ENCODE results near the gene UROS.

Gene UROS

DNA sequence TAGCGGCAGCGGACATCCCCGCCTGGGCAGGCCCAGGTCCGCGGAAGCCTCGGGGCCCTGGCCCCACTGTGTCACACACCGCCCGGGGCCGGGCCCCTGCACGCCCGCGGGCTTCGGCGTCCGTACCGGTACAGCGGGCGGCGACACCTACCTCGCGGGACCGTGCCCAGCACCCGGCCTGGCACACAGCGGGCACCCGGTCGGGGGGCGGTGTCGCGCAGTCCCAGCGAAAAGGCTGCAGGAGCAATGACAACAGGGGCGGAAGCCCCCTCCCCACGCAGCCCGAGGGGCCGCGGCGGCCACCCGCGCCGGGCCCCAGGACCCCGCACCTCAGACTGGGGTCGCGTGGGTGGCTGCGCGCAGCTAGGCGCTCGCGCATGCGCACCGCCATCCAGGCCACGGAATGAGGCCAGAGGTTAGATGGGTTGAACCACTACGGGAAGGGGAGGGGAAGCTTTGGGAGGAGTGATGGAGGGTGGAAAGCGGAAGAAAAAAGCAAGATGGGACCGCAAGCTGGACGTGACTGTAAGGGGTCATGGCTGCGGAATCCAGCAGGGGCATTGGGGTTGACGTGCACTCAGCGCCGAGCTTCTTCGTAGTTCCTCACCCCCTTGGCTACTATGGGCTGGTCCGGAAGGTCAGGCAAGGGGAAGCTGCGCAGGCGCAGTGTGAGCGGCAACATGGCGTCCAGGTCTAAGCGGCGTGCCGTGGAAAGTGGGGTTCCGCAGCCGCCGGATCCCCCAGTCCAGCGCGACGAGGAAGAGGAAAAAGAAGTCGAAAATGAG is at the start of gene UROS, which contains the start of gene BCCIP:
Gene UROS (minus strand): TSS at position 381 of the 785 bp plus-strand sequence. CDS start 6,759 bp downstream, outside the sequence.
Gene BCCIP (plus strand): TSS at position 669 of the 785 bp plus-strand sequence. CDS start 12 bp downstream, at position 681.
- peak; percentile 96 for DNase-seq (ENCODE audit: low spot score)

DNA sequence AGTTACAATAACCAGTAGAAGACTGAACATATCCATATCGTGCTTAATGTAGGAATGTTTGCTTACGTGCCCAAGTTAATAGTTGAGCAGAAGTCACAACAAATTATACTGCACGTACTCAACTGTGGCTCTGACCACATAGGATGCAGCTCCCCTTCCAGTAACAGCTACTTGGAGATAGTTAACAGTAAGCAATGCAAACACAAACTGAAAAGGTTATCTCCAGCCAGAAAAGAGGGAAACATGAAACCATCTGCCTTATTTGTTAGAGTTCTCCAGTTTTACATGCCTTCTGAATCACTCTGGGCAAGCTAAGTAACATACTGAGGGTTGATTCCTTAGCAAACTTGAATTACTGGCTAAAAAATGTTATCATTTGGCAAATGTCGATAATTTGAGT is 48.3 kb upstream of the UROS start:
- DNase-seq (ENCODE audit: low spot score): no peak

DNA sequence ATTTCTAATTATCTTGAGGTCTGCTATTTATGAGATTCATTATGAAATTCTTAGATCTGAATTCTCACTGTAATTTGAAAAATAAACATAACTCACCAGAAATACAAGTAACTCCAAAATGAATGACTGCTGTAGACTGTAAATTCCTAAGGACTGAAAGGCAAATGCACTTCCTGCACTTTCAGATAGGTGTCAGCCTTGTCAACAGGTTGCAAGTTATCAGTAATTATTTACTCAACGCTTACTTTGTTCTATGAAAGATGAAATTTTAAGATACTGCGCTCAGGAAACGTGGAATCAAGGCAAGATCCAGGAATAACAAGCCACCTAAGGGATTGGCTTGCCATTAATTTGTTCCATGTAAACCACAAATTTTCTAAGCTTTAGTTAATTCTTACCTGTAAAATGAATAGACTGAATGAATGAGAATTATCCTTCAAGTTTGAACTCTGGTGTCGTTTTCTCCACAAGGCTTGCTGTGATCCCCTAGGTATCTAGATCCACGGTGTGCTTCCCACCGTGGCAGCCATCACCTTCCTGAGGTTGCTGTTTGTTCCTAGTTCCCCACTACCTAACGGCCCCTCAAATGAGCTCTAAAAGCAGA is 45.4 kb upstream of the UROS start:
- peak; percentile 51 for DNase-seq (ENCODE audit: low spot score)

DNA sequence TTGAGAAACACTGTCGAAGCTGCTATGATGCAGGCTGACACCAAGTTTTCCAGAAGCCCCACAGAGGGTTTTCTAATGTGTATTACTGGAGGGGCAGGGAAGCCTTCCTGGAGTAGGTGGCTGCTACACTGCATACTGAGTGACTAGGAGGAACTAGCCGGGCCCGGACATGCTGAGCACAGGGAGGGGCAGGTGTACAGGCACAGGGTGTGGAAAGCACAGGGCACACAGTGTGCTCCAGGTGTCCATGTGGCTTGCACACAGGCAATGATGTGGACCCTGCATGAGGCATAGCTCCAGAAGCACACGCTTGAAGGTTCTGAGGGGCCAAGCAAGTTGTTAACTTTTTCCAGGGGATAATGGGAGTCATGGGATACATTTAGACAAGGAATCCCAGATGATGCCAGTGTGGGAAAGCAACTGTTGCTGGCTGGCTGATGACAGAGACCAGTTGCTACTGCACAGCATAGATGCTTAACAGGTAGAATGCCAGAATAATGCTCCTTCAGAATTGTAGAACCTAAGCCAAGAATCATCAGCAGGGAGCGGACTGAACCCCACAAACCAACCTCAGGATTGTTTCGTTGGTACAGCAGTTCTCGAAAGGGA is 43.5 kb upstream of the UROS start:
- no peak for DNase-seq (ENCODE audit: low spot score)

DNA sequence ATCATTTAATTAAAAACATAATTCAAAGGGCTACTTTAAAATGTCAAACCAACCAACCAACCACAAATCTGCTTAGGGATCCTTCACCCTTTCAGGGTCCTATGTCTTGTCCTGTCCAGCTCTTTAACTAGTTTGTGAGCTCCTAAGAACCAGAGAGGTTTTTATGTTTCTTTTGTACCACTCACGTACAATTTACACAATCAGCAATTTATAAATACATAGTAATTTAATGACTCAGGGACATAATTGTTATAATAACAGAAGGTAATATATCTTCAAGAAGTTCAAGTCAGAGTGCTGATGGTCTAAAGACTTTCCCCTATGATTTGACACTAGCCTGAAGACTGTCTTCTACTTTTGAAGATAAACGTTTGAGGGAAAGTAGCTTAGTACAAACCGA is 42.1 kb upstream of the UROS start:
- DNase-seq (ENCODE audit: low spot score): no peak

DNA sequence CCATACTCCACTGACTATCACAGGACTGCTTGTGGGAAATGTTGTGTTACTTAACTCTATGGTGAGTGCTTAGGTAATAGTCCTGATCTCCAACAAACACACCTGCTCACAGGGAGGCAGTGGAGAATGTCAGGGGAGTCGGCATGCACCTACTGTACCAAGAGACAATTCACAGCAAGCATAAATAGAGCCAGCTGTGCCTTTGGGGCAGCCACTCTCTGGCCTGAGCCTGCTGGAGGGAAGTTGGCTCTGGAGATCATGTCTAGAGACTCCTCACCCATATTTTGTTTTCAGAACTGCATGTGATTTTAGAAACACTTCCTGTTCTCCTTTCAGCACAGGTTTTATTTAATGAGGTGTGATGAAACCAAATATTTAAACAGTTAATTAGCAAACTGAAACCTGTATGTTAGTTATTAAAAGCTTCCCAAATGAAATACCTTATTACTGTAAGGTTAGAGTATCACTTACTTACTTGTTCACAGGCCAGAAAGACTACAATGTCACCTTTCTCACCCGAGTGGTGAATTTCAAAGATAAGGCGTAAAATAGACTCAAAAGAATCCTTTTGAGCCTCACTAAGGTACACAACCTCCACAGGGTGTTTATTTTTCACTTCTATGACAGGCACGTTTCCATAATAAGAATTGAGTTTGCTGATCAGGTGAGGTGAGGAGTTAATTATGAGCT is 36.2 kb upstream of the UROS start:
- no peak for DNase-seq (ENCODE audit: low spot score)

DNA sequence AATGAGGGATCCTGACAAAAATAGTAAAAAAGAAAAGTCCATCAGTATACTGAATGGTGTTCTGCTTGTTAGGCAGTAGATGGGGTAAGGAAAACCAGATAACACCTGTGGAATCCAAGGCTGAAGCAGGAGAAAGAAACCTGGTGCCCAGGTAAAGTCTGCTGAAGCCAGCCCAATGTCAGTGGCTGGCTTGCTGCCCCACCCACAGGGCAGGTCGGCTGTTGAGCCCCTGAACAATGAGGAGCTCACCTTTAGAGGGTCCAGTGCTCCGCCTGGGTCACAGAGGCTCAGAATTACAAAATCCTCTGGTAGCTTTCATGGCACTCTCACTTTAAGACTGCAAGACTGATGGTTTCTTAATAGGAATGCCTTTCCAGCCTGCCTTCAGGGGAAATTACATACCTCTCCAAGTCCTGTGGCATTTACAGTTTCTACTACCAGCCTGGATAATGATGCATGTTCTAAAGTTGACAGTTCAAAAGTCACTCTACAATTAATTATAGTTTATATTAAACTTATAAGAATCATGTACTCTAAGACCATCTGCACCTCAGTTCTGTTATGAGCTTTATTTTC is 34.2 kb upstream of the UROS start:
- no peak for DNase-seq (ENCODE audit: low spot score)

DNA sequence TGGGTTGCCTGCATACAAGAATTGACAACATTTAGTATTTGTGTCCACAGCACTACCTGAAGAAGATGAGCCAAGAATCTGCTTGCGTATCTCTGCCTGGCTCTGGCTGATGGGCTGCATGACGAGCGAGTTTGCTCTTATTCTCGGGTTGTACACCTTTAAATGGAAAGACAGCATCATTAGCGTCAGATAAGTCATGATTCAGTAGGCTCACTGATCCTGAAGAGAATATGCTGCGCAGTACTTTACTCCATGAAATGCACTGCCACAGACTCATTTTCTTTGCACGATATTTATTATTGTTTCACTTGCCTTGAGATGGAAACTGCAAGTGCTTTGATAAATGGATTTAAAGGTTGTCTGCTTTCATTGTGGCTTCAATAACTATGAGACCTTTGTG is 29.4 kb upstream of the UROS start:
- no peak for DNase-seq (ENCODE audit: low spot score)

DNA sequence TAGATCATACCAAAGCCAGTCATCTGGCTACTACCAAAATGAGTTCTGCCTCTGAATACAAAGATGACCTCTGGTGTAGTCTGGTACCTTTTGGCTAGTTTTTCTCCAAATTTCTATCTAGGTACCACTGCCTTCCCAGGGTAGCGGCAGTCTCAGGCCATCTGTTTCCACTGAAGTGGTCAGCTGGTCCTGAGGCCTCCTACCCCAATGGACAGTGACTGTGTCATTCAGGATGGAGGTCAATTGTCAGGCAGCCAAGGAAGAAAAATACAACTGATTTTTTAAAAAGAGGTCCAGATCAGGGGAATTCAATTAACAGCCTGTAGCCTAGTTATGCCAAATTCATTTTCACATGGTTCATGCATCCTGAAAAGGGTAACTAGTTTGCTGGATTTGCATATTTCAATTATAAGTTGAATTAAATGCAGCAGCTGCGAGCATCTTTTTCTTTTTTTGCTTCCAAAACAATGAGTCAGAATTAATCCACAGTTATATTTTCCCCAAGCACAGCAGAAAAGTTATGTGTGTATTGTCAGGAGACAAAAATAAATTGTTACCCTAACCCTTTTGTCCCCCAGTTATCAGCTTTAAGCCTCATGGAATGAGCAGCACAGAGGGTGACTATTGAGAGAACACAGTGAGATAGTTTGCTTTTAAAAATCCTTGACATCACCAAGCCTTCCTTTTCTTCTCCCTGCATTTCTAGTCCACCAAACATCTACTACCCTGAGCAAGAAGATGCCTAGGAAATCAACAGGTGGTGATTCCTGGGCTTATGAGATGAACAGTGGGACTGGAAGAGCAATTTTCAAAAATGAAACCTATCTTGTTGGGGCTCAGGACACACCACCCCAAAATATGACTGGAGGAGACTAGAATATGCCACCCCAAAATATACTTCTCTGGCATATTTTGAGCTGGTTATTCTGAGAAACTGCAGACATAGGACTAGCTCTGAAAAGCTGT is 28.0 kb upstream of the UROS start:
- DNase-seq (ENCODE audit: low spot score): no peak

DNA sequence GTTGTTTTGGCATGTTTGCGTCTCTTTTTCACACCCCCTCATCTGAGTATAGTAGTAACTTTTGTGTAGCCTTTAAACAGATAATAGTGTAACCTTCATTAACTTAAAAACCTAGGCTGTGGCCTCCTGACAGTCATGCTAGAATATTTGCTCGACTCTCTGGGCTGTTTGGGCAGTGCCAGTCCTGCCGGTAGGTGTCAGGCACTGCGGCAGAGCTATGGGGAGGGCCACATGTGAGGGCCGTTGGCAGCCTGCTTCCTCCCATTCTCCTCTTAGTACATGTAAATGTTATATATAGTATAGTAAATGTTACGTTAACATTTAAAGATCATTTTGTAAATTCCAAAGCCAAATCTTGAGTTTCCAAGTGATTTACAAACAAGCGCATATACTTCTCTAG is 26.4 kb upstream of the UROS start:
- no peak for DNase-seq (ENCODE audit: low spot score)

DNA sequence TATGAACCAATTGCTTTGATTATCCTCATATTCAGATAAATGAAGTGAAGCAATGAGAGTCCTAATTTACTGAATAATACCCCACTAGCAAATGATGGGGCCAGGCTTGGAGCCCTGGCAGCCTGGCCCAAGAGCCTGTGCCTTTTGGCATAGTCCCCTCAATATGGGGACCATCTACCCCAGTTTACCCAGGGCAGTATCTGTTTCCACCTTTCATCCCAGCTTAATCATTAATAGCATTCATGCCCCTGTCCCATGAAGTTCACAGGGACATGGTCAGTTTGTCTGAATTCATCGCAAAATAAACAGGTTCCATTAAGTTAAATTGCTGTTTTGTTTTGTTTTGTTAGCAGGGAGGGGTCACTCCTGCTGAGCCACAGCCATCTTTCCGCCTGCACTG is 25.8 kb upstream of the UROS start:
- no peak for DNase-seq (ENCODE audit: low spot score)

DNA sequence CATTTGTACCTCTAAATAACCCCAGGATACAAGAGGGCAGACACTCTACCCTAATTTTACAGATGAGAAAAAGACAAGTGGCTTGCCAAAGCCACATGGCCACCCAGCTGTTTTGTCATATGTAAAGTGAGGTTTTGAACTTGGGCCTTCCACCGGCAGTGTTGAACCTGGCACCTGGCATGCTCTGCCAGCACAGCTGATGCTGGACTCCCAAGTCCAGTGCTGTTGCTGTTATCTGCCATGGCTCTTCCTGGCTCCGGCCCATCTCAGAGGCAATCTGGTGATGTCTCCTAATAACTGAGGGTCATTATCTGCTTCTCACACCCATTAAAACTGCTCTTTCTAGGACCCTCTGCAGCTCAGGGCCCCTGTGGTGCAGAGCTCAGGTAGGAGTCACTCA is 25.3 kb upstream of the UROS start:
- DNase-seq (ENCODE audit: low spot score): no peak

DNA sequence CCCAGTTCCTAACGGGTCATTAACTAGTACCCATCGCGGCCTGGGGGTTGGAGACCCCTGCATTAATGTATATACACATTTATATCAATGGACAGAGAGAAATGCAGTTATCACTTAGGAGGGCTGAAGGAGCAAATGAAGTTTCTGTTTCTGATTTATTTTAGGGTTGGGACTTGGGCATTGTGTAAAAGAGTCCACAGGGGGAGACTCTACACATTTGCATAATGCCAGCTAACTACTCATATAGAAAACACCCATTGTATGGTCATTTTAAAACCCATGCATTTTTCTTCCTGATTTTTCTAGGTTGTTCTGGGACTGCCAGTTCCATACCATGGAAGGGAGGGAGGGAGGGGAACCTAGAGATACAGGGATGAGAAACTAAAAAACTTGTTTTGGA is 23.8 kb upstream of the UROS start:
- no peak for DNase-seq (ENCODE audit: low spot score)

DNA sequence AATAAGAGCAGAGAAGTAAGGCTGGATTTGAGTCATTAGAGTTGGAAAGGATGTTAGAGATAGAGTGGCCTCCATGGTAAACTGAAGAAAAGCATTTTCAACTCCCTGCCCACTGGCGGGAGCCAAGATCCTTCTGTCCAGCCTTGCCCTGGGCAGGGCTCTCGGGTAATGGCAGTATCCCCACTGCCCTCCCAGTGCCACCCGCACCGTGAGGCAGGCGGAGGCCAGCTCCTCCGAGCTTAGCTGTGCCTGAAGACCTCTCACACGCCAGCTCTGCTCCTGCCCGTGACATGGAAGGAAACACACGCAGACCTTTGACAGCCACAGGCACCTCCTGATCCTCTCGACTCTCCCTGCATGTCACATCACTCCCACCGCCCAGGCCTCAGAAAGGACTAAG is 22.6 kb upstream of the UROS start:
- no peak for DNase-seq (ENCODE audit: low spot score)

DNA sequence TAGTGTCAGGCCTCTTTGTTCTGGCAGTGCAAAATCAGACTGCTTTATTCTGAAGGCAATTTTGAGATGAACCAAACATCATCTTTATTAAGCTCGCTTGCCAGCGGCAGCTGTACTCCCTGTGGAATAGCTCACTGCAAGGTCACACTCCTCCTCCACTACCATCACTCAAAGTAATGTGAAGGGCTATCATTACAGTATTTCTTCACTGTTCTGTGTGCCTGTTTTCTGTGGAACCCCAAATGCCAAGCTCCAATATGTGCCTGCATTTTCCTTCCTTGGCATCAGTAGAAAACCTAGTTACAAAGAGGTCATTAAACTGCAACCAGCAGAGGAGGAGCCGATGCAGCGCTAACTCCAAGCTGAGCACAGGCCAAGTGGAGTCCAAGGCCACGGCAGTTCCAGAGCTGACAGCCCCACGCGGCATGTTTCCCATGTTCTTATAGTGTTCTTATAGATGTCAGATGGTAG is 21.7 kb upstream of the UROS start:
- DNase-seq (ENCODE audit: low spot score): no peak

DNA sequence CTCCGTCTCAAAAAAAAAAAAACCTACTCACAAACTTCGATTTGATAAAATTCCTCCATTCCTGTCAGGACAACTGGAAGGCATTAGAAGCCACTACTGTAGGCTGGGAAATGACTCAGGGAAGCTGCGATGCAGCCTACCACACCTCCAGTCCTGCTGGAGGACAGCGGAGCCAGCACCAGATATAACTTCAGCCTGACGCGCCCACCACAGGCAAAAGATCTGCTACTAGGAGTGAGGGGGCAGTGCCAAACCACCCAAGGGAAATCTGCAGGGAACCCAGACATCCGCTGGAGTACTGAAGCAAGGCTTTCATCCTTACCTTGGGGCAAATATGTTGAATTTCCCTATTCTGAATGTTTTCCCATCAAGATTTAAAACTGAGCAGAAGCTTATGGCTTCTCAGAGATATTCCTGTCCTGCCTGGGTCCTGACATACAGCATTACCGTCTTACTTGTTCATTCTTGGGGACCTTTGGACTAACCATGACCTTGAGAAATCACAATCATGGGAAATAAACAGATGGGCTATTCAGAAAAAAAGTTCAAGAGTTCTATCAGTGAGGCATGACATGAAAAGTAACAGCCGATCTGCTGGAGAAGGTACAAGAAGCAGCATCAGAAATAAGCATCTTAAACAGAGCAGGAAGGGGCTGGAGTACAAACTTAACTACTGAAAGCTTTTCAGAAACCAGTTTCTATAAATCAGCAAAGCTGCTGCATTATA is 20.7 kb upstream of the UROS start:
- no peak for DNase-seq (ENCODE audit: low spot score)

DNA sequence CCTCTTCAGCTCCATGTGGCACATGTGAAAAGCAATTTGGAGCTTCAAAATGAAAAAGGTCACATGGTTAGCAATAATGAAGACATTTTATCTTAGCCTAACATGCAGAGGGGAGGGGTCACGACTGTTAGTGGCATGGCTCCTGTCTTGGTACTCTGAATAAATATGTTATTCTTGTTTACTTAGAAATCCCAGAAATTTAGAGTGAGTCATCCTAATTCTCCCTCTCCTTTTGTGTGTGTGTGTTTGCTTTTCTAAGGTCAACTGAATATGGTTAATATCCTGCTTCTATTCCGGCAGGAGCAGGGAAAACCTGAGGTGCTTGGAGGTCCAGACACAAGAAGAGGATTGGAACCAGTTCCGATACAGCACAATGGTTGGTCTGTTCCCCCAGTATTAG is 17.9 kb upstream of the UROS start:
- DNase-seq (ENCODE audit: low spot score): no peak

DNA sequence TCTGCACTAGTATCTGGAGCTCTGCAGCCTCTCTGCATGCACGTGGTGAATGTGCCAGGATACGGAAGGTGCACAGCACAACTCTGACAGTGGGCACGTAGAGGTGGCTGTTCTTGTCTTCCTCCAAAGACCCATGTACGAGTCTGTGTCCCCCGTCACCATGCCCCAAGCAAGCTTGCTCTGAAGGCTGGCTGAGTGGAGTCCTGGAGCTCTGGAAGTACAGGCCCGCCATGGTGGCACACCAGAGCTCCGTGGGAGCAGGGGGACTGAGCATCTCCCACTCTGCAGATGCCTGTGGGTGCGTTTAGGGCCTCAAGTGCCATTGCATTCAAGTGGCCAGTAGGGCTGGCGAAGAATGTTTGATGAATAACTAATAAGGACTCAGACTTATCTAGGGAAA is 17.3 kb upstream of the UROS start:
- DNase-seq (ENCODE audit: low spot score): no peak

DNA sequence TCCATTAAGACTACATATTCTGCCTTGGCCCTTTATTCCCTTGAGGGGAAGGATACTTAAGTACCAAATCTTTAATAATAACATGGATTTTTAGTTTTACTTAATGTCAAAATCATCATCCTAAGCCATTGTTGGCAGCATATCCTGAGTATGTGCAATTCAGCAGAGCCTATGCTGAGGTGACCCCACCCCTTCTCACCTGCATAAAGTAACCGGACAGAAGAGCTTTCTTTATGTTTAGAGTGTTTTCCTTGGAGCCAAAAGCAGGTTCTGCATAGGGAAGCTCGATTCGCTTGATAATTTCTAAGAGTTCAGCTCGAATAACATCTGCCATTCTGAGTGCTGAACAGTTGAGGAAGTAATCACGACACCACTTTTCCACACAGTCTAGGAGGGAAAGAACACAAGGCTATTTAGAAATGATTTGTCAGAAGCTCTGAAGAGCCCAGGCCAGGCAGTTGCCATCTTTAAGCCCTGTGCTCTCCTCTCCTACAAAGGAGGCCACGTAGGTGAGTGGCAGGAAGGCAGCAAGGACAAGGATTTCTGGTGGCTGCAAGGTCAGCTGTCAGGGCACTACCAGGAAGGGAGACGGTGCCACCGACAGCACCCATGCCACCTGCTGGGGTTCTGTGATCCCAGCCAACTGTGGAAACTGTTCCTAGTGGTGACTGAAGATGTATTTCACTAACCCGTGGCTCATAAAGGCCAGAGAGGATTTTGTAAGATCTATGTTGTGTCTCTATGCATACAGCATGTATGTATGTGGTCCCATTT is 15.9 kb upstream of the UROS start:
- no peak for DNase-seq (ENCODE audit: low spot score)

DNA sequence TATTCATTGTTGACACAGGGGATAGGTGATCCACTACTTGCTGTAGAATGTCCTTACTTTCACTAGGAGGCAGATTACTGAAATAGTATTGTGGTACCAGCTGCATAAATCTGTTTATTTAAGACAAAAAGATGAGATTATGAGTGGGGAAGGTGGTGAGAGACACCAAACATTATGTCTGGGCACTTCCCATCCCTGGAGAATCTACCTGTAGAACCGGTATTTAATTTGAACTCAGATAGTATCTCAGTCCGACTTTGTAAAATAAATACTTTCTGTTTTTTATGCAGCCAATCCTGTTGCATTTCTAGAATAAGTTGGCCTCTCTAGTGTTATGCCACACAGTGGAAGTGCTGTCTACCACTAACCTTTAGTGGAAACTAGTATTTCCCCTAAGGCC is 13.7 kb upstream of the UROS start:
- DNase-seq (ENCODE audit: low spot score): no peak
